Activated CD8-positive, alpha-beta T cell treated with anti-CD3 and anti-CD28 coated beads for 36 hours (primary cell): ENCODE data around the gene AUTS2. TPM values are rescaled to one million over a fixed set of nuclear protein-coding genes. Genes with fewer than 3 reads are reported as not detected.
A peak's percentile ranks its signal among the peaks of the same experiment; 100 is the strongest.
"Not testable (repeated sequence)": the region's sequence is repeated elsewhere in the genome, so short reads cannot be mapped to it uniquely, and the experiment has no call there.

Source experiments
- ATAC-seq: fragments of 200-7000 bp; cut with Tn5 transposase; one replicate; pipeline ENCODE4 v1.10.0; 2021; ENCODE audit warnings: mild to moderate bottlenecking, moderate library complexity
- CTCF ChIA-PET: fragments of 350-600 bp; sonication (Branson Sonifier 250); formaldehyde crosslinking; loops from one replicate; lab custom pipeline; 2021; ENCODE audit warnings: antibody characterized with exemption; lab: Charles Lee
- POLR2A ChIA-PET: fragments of 350-600 bp; sonication (Branson Sonifier 250); formaldehyde crosslinking; loops from one replicate; lab custom pipeline; 2021; ENCODE audit warnings: antibody characterized with exemption; lab: Charles Lee
- DNase-seq: peaks from one replicate; pipeline ENCODE4 v3.0.0-alpha.2; 2020
- H3K27ac Mint-ChIP-seq: one replicate; pipeline ENCODE4 v1.8.0; 2021; ENCODE audit warnings: mild to moderate bottlenecking, mixed read lengths
- H3K27me3 Mint-ChIP-seq: one replicate; pipeline ENCODE4 v1.8.0; 2021; ENCODE audit warnings: mixed read lengths
- H3K36me3 Mint-ChIP-seq: one replicate; pipeline ENCODE4 v1.8.0; 2021; ENCODE audit warnings: low read depth, mixed read lengths
- H3K4me1 Mint-ChIP-seq: one replicate; pipeline ENCODE4 v1.8.0; 2021; ENCODE audit warnings: low read depth, mixed read lengths
- H3K4me3 Mint-ChIP-seq: one replicate; pipeline ENCODE4 v1.8.0; 2021; ENCODE audit warnings: mild to moderate bottlenecking, moderate library complexity, mixed read lengths
- H3K9me3 Mint-ChIP-seq: one replicate; pipeline ENCODE4 v1.8.0; 2021; ENCODE audit warnings: mixed read lengths
- intact Hi-C: fragments of 100-400 bp; cut with micrococcal nuclease; formaldehyde crosslinking; loops from one replicate; pipeline ENCODE4 v1.10.0; 2022
- total RNA-seq, 2 experiments: library from RNA; stranded (reverse); gene quantifications; one replicate each; pipeline ENCODE4 v1.2.3, GENCODE V29; 2021
- TF ChIP-seq, protein P1 (sequence below): fragments of 200-600 bp; IDR thresholded peaks from one replicate; pipeline ENCODE4 v1.8.0; 2022; ENCODE audit warnings: antibody characterized with exemption, mild to moderate bottlenecking

AUTS2 gene
- total RNA-seq, 2 experiments from 2014 or later = 3.1 to 3.3 TPM

GRCh38 chr7:70647801-70648498, 1049.7 kb downstream of the AUTS2 start:
- ATAC-seq (peak; percentile 95), DNase-seq (peak; percentile 97)
- ChIA-PET POLR2A (interaction anchor here (0.7 to 1.5 kb wide), 4 partner anchors 10 to 48 kb away, joined by 3 to 5 read pairs (median 4); no protein-coding TSS in a partner anchor), CTCF (interaction anchor here (0.9 to 1.9 kb wide), 3 partner anchors 10 to 51 kb away, joined by 3 to 4 read pairs (median 3); no protein-coding TSS in a partner anchor)
- peaks cover 27% of the 10 kb centered on the region for H3K4me1 Mint-ChIP-seq
- peaks cover 12% of the 10 kb centered on the region for H3K27me3 Mint-ChIP-seq
- TF ChIP-seq, protein P1, sequence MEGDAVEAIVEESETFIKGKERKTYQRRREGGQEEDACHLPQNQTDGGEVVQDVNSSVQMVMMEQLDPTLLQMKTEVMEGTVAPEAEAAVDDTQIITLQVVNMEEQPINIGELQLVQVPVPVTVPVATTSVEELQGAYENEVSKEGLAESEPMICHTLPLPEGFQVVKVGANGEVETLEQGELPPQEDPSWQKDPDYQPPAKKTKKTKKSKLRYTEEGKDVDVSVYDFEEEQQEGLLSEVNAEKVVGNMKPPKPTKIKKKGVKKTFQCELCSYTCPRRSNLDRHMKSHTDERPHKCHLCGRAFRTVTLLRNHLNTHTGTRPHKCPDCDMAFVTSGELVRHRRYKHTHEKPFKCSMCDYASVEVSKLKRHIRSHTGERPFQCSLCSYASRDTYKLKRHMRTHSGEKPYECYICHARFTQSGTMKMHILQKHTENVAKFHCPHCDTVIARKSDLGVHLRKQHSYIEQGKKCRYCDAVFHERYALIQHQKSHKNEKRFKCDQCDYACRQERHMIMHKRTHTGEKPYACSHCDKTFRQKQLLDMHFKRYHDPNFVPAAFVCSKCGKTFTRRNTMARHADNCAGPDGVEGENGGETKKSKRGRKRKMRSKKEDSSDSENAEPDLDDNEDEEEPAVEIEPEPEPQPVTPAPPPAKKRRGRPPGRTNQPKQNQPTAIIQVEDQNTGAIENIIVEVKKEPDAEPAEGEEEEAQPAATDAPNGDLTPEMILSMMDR = no peak
- H3K36me3 Mint-ChIP-seq = peaks cover 3% of the 10 kb centered on the region
- intact Hi-C loops = loop anchor here (5.0 kb wide), 1 partner anchor 34 kb away; no protein-coding TSS in a partner anchor
- peaks cover 3% of the 10 kb centered on the region for H3K9me3 Mint-ChIP-seq
- H3K27ac Mint-ChIP-seq = peak overlapping the region; percentile 48
- no peak overlapping the region for H3K4me3 Mint-ChIP-seq

DNA sequence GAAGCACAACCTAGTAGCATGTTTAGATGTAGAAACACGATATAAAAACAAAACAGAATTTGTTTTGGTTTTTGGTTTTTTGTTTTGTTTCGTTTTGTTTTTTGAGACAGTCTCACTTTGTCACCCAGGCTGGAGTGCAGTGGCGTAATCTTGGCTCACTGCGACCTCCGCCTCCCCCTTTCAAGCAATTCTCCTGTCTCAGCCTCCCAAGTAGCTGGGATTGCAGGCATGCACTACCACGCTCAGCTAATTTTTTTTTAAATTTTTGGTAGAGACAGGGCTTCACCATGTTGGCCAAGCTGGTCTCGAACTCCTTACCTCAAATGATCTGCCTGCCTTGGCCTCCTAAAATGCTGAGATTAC, 1050.2 kb downstream of the AUTS2 start:
- POLR2A ChIA-PET = interaction anchor here (0.7 to 1.0 kb wide), 3 partner anchors 10 to 47 kb away, joined by 3 to 5 read pairs (median 3); no protein-coding TSS in a partner anchor
- H3K4me3 Mint-ChIP-seq = not testable (repeated sequence)

GRCh38 chr7:70649323-70649722, 1051.0 kb downstream of the AUTS2 start:
- Mint-ChIP-seq H3K27me3 (peaks cover 12% of the 10 kb centered on the region), H3K36me3 (peaks cover 3% of the 10 kb centered on the region), H3K9me3 (peaks cover 3% of the 10 kb centered on the region), H3K27ac (no peak overlapping the region), H3K4me1 (peaks cover 27% of the 10 kb centered on the region), H3K4me3 (no peak overlapping the region)
- no peak for ATAC-seq
- TF ChIP-seq, protein P1 = no peak
- ChIA-PET POLR2A (interaction anchor here (1.0 kb wide), 1 partner anchor 9 kb away, joined by 5 read pairs; no protein-coding TSS in a partner anchor), CTCF (interaction anchor here (1.9 kb wide), 1 partner anchor 9 kb away, joined by 4 read pairs; no protein-coding TSS in a partner anchor)
- DNase-seq = no peak
- intact Hi-C loops = loop anchor here (5.0 kb wide), 1 partner anchor 33 kb away; no protein-coding TSS in a partner anchor

More for the DNA sequence above, 1050.2 kb downstream of the AUTS2 start:
- intact Hi-C loops = loop anchor here (5.0 kb wide), 1 partner anchor 34 kb away; no protein-coding TSS in a partner anchor
- ATAC-seq, H3K36me3 Mint-ChIP-seq, DNase-seq, H3K9me3 Mint-ChIP-seq: not testable (repeated sequence)
- Mint-ChIP-seq H3K27ac (peak overlapping the region; percentile 48), H3K27me3 (peaks cover 12% of the 10 kb centered on the region), H3K4me1 (peaks cover 27% of the 10 kb centered on the region)
- CTCF ChIA-PET = interaction anchor here (0.9 to 1.9 kb wide), 3 partner anchors 9 to 50 kb away, joined by 3 to 4 read pairs (median 3); no protein-coding TSS in a partner anchor

DNA sequence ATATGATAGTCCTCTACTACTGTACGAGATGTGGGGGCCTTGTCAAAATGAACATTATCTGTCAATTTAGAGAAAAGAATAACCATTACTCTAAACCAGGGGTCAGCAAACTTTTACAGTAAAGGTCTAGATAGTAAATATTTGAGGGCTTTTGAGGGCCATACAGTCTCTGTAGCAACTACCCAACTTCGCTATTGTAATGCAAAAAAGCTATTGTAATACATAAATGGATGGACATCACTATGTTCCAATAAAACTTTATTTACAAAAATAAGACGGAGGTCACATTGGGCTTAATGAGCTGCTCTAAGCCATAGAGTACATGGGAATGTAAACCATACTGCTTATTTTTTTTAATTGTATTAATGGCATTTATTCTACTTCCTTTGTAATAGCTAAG, 1055.9 kb downstream of the AUTS2 start:
- DNase-seq (no peak), ATAC-seq (no peak)
- ChIA-PET CTCF (no interaction called here), POLR2A (no interaction called here)
- TF ChIP-seq, protein P1 = no peak
- Mint-ChIP-seq H3K36me3 (peaks cover 3% of the 10 kb centered on the region), H3K9me3 (peaks cover 3% of the 10 kb centered on the region), H3K4me1 (peaks cover 19% of the 10 kb centered on the region), H3K4me3 (no peak overlapping the region), H3K27ac (no peak overlapping the region), H3K27me3 (peaks cover 8% of the 10 kb centered on the region)
- intact Hi-C loops = no loop called here

- Mint-ChIP-seq H3K4me1 (peaks cover 24% of the 10 kb centered on the region), H3K36me3 (peaks cover 3% of the 10 kb centered on the region), H3K27ac (no peak overlapping the region), H3K4me3 (no peak overlapping the region), H3K27me3 (peaks cover 8% of the 10 kb centered on the region), H3K9me3 (peaks cover 3% of the 10 kb centered on the region)
- CTCF ChIA-PET = no interaction called here
- intact Hi-C loops = no loop called here
- POLR2A ChIA-PET = no interaction called here
- ATAC-seq (no peak), DNase-seq (no peak)
- TF ChIP-seq, protein P1 = no peak
Observed at GRCh38 chr7:70654979-70655378, 1056.7 kb downstream of the AUTS2 start.
